SU-DHL-6 (cell line): Measurements from ENCODE around the gene HLA-DMB.

ENCODE experiments used
- H2AFZ ChIP-seq: fragments of 200-600 bp; sonication (generic); 2 replicates; pipeline ENCODE4 v1.6.1; 2014; ENCODE audit warnings: low read depth, mild to moderate bottlenecking, moderate library complexity, mixed read lengths, antibody characterized with exemption, low read length; ENCODE audit not compliant: severe bottlenecking
- H3F3A ChIP-seq: fragments of 200-600 bp; shearing (Covaris generic); 2 replicates; pipeline ENCODE4 v1.6.0; 2016; ENCODE audit warnings: antibody characterized with exemption, mild to moderate bottlenecking; ENCODE audit not compliant: insufficient read depth
- H3K27ac ChIP-seq: fragments of 200-600 bp; sonication (generic); 2 replicates; pipeline ENCODE4 v1.5.1; 2016; ENCODE audit warnings: low read depth, mild to moderate bottlenecking, low read length, moderate library complexity, mixed read lengths
- H3K27me3 ChIP-seq: fragments of 200-600 bp; sonication (generic), shearing (Covaris generic); 2 replicates; pipeline ENCODE4 v1.6.0; 2014; ENCODE audit warnings: mild to moderate bottlenecking, low read length
- H3K36me3 ChIP-seq: fragments of 200-600 bp; sonication (generic); 2 replicates; pipeline ENCODE4 v1.6.1; 2014; ENCODE audit warnings: mild to moderate bottlenecking, low read length, mixed read lengths
- H3K4me2 ChIP-seq: fragments of 300-600, 200-600 bp; shearing (Covaris generic), sonication (generic); 2 replicates; pipeline ENCODE4 v1.6.0; 2014; ENCODE audit warnings: low read length, low read depth, mild to moderate bottlenecking; ENCODE audit not compliant: poor library complexity, severe bottlenecking
- H3K4me3 ChIP-seq: fragments of 200-600 bp; sonication (generic); 2 replicates; pipeline ENCODE4 v1.5.1; 2014; ENCODE audit warnings: antibody characterized with exemption, low read length, mild to moderate bottlenecking, mixed read lengths; ENCODE audit not compliant: insufficient read depth, poor library complexity, severe bottlenecking
- H3K79me2 ChIP-seq: fragments of 200-600 bp; sonication (generic); 2 replicates; pipeline ENCODE4 v1.6.1; 2014; ENCODE audit warnings: mild to moderate bottlenecking, low read length, moderate library complexity; ENCODE audit not compliant: insufficient read depth
- H3K9ac ChIP-seq: fragments of 200-600 bp; sonication (generic); 2 replicates; pipeline ENCODE4 v1.7.0; 2014; ENCODE audit warnings: mild to moderate bottlenecking, low read length
- H3K9me2 ChIP-seq: fragments of 200-600 bp; sonication (generic); replicated peaks from 2 replicates; pipeline ENCODE4 v1.6.1; 2014; ENCODE audit warnings: low read length; ENCODE audit not compliant: insufficient read depth
- H3K9me3 ChIP-seq: fragments of 200-600 bp; sonication (generic); 2 replicates; pipeline ENCODE4 v1.6.1; 2014; ENCODE audit warnings: low read length, mixed read lengths; ENCODE audit not compliant: insufficient read depth
- H4K20me1 ChIP-seq: fragments of 200-600 bp; sonication (generic); 2 replicates; pipeline ENCODE4 v1.6.1; 2014; ENCODE audit warnings: low read depth, mild to moderate bottlenecking, antibody characterized with exemption, low read length, moderate library complexity, mixed read lengths
- CTCF ChIP-seq: fragments of 200-600 bp; sonication (generic); IDR thresholded peaks from one replicate; pipeline ENCODE4 v1.5.1; 2017; ENCODE audit warnings: antibody characterized with exemption, mild to moderate bottlenecking, low read length, moderate library complexity; ENCODE audit not compliant: insufficient read depth, poor library complexity, severe bottlenecking
- EZH2phosphoT487 ChIP-seq: fragments of 200-600 bp; sonication (generic), shearing (Covaris generic); conservative IDR thresholded peaks from 2 replicates; pipeline ENCODE4 v1.6.1; 2018; ENCODE audit warnings: mild to moderate bottlenecking, antibody characterized with exemption, low read length, moderate library complexity, mixed read lengths

Gene HLA-DMB

GRCh38 chr6:32932132-32932868 is 8.5 kb downstream of the HLA-DMB start:
- H2AFZ ChIP-seq, result no peak overlapping the region
- H3K9me2 ChIP-seq, result no peaks in the 10 kb centered on the region
- no peaks in the 10 kb centered on the region for H4K20me1 ChIP-seq
- no peaks in the 10 kb centered on the region for H3K27me3 ChIP-seq
- peaks cover 17% of the 10 kb centered on the region for H3K36me3 ChIP-seq
- TF ChIP-seq CTCF, result no peak
- TF ChIP-seq EZH2phosphoT487, result no peak
- peaks cover 4% of the 10 kb centered on the region; the same call in 1 of the 2 replicates for H3K79me2 ChIP-seq
- no peak overlapping the region for H3K27ac ChIP-seq
- no peak overlapping the region for H3K9ac ChIP-seq
- no peak overlapping the region for H3K4me2 ChIP-seq
- H3K9me3 ChIP-seq, result no peaks in the 10 kb centered on the region
- peaks cover 42% of the 10 kb centered on the region for H3F3A ChIP-seq
- H3K4me3 ChIP-seq, result no peak overlapping the region

GRCh38 chr6:32931211-32931610 is 9.6 kb downstream of the HLA-DMB start:
- TF ChIP-seq EZH2phosphoT487 (no peak), CTCF (no peak)
- Histone ChIP-seq H3K4me3 (no peak overlapping the region), H3K79me2 (no peaks in the 10 kb centered on the region), H3K9me2 (no peaks in the 10 kb centered on the region), H3K27me3 (no peaks in the 10 kb centered on the region), H3F3A (peaks cover 32% of the 10 kb centered on the region), H3K9ac (no peak overlapping the region), H3K4me2 (no peak overlapping the region), H3K9me3 (no peaks in the 10 kb centered on the region), H3K36me3 (0 out of 2 replicates have a peak, but pooled peaks cover 8% of the 10 kb centered on the region), H3K27ac (no peak overlapping the region), H2AFZ (no peak overlapping the region), H4K20me1 (no peaks in the 10 kb centered on the region)

- H3F3A ChIP-seq, result 0 out of 2 replicates have a peak, but pooled peaks cover 3% of the 10 kb centered on the region
- no peaks in the 10 kb centered on the region for H4K20me1 ChIP-seq
- H3K27ac ChIP-seq, result 0 out of 2 replicates have a peak overlapping the region, but pooled peaks have one; percentile 1
- no peaks in the 10 kb centered on the region for H3K9me3 ChIP-seq
- no peaks in the 10 kb centered on the region for H3K27me3 ChIP-seq
- H3K9ac ChIP-seq, result no peak overlapping the region
- H3K4me3 ChIP-seq, result no peak overlapping the region
- TF ChIP-seq EZH2phosphoT487, result no peak
- TF ChIP-seq CTCF, result no peak
- H3K36me3 ChIP-seq, result no peaks in the 10 kb centered on the region
- no peaks in the 10 kb centered on the region for H3K9me2 ChIP-seq
- peak overlapping the region; percentile 16 for H2AFZ ChIP-seq
- H3K79me2 ChIP-seq, result no peaks in the 10 kb centered on the region
- H3K4me2 ChIP-seq, result peak overlapping the region; percentile 24
Measured at GRCh38 chr6:32922083-32922482, 18.7 kb downstream of the HLA-DMB start.
